Spleen (tissue), 11 donors: ENCODE measurements around the gene HMGCR. TPM values are rescaled to one million over a fixed set of nuclear protein-coding genes. Genes with fewer than 3 reads are reported as not detected.
"Not testable (repeated sequence)": the region's sequence is repeated elsewhere in the genome, so short reads cannot be mapped to it uniquely, and the experiment has no call there.

Source experiments
- DNase-seq: peaks from one replicate; pipeline ENCODE4 v3.0.0-alpha.2; 2020
- H3K27ac ChIP-seq, 8 donors: fragments of 200-600 bp; sonication (generic) in 7 of 8; 1 replicate in 4 of 8; 2 replicates in 4 of 8; pipeline versions ENCODE4 v1.5.0 to v1.8.0; 2016 to 2021; ENCODE audit warnings: inconsistent platforms in 4 of 8, mild to moderate bottlenecking in 4 of 8, moderate library complexity in 1 of 8
- H3K27me3 ChIP-seq, 7 donors: fragments of 200-600 bp; sonication (generic) in 6 of 7; replicated peaks in 1 of 7; 1 replicate in 4 of 7; 2 replicates in 3 of 7; pipeline versions ENCODE4 v1.5.0 to v1.8.0; 2016 to 2021; ENCODE audit warnings: inconsistent platforms in 3 of 7, mild to moderate bottlenecking in 1 of 7
- H3K36me3 ChIP-seq, 6 donors: fragments of 200-600 bp; sonication (generic) in 5 of 6; 1 replicate in 4 of 6; 2 replicates in 2 of 6; pipeline versions ENCODE4 v1.5.0 to v1.8.0; 2016 to 2021; ENCODE audit warnings: inconsistent platforms in 2 of 6
- H3K4me1 ChIP-seq, 6 donors: fragments of 200-600 bp; sonication (generic) in 5 of 6; 1 replicate in 3 of 6; 2 replicates in 3 of 6; pipeline versions ENCODE4 v1.5.0 to v1.8.0; 2016 to 2021; ENCODE audit warnings: inconsistent platforms in 3 of 6
- H3K4me3 ChIP-seq, 8 donors: fragments of 200-600 bp; sonication (generic) in 7 of 8; 1 replicate in 4 of 8; 2 replicates in 4 of 8; pipeline versions ENCODE4 v1.5.0 to v1.8.0; 2016 to 2021; ENCODE audit warnings: inconsistent platforms in 4 of 8, mild to moderate bottlenecking in 4 of 8, moderate library complexity in 2 of 8
- H3K9me3 ChIP-seq, 8 donors: fragments of 200-600 bp; sonication (generic) in 7 of 8; 1 replicate in 4 of 8; 2 replicates in 4 of 8; pipeline versions ENCODE4 v1.5.0 to v1.8.0; 2016 to 2021; ENCODE audit warnings: inconsistent platforms in 4 of 8
- CTCF ChIP-seq, 11 experiments: fragments of 200-600 bp in 7 of 11; fragments of 450-650 bp in 4 of 11; sonication (generic) in 4 of 11; IDR thresholded peaks in 8 of 11; conservative IDR thresholded peaks in 3 of 11; 1 replicate in 7 of 11; 2 replicates in 4 of 11; pipeline versions ENCODE4 v1.4.0 to v1.8.0; 2016 to 2021; ENCODE audit warnings: antibody characterized with exemption in 11 of 11, inconsistent platforms in 4 of 11, mild to moderate bottlenecking in 1 of 11
- POLR2A ChIP-seq, 3 donors: fragments of 450-650 bp; IDR thresholded peaks; one replicate each; pipeline ENCODE4 v1.5.1; 2017; ENCODE audit warnings: antibody characterized with exemption in 3 of 3, mild to moderate bottlenecking in 1 of 3
- POLR2AphosphoS5 ChIP-seq, 3 donors: sonication (generic); formaldehyde crosslinking; IDR thresholded peaks; one replicate each; pipeline ENCODE4 v1.5.1; 2017; ENCODE audit warnings: antibody characterized with exemption in 3 of 3
- WGBS, 5 donors: extraction: QIAGEN DNeasy Blood & Tissue Kit in 3 of 5; methylation state at CpG; one replicate each; pipeline versions ENCODE4 v1.1.5 to v1.1.7; 2013 to 2018; 5-methylcytosine and 5-hydroxymethylcytosine counted together
- intact Hi-C: fragments of 100-400 bp; cut with DNase I; formaldehyde crosslinking; loops from one replicate; pipeline ENCODE4 v1.15.0; 2023; ENCODE audit warnings: low total_unique reads
- polyA plus RNA-seq, 3 donors: library from polyadenylated mRNA; stranded (reverse); fragments of 200-250 nt; gene quantifications; one replicate each; pipeline ENCODE4 v1.2.1, GENCODE V29; 2013
- total RNA-seq, 7 donors: library from RNA; depleted of rRNA in 3 of 7; stranded (reverse); fragments of >200 nt in 3 of 7; fragmentation: NEBNext Ultra II Directional in 4 of 7; extraction: Animal tissue kit (Norgen Biotek cat#: 25700) in 4 of 7; gene quantifications; one replicate each; pipeline versions ENCODE4 v1.1.0 to v1.2.1, GENCODE V29; 2016 to 2021
- donor health status: healthy with polysubstance abuse.
- donor health status: DM: no; HTN: no; CAD: no; lungs with moderate emphysema.
- donor health status: DM: no; HTN: no; CAD: no.
- donor health status: Bipolar disorder and iron deficiency.
- donor health status: healthy.
- donor health status: DM: no; HTN: no; CAD: no.
- donor health status: DM: yes; HTN: yes; CAD: no.

Gene HMGCR
- total and polyA plus RNA-seq, 10 donors: 5.3 to 54.7 (median 35.7) TPM

GRCh38 chr5:75331095-75332090, 5.6 kb upstream of the HMGCR start:
- intact Hi-C loops: loop anchor here (10.0 kb wide), 1 partner anchor 87 kb away; no protein-coding TSS in a partner anchor
- DNase-seq: no peak
- 65 to 76% (median 73%) methylated on average over 4 of the region's 4 CpGs for WGBS, 5 donors
- Histone ChIP-seq H3K27me3 (no peaks in the 10 kb centered on the region), H3K4me3 (no peak overlapping the region), H3K9me3 (no peaks in the 10 kb centered on the region), H3K36me3 (no peaks in the 10 kb centered on the region), H3K27ac (no peak overlapping the region), H3K4me1 (peaks cover 4 to 10% (median 6%) of the 10 kb centered on the region in 6 donors)
- no peak for TF ChIP-seq CTCF (IDR thresholded peaks at IDR 0.05 in 8 of 11, conservative IDR thresholded peaks at IDR 0.05 in 3 of 11)
- no peak for TF ChIP-seq POLR2A (IDR thresholded peaks at IDR 0.05)
- no peak for TF ChIP-seq POLR2AphosphoS5 (IDR thresholded peaks at IDR 0.05)

GRCh38 chr5:75333759-75334158, 3.3 kb upstream of the HMGCR start:
- H3K27me3 ChIP-seq, H3K4me3 ChIP-seq, DNase-seq, H3K36me3 ChIP-seq, H3K27ac ChIP-seq, H3K9me3 ChIP-seq: not testable (repeated sequence)
- intact Hi-C loops: loop anchor here (10.0 kb wide), 1 partner anchor 89 kb away; no protein-coding TSS in a partner anchor
- peaks cover 12 to 23% (median 17%) of the 10 kb centered on the region in 6 donors for H3K4me1 ChIP-seq
- WGBS, 5 donors: 95 to 99% (median 98%) methylated on average over 17 to 22 of the region's 23 CpGs

- H3K27me3 ChIP-seq, DNase-seq, H3K9me3 ChIP-seq, H3K4me3 ChIP-seq, H3K36me3 ChIP-seq, H3K27ac ChIP-seq: not testable (repeated sequence)
- intact Hi-C loops: loop anchor here (10.0 kb wide), 1 partner anchor 90 kb away; no protein-coding TSS in a partner anchor
- 91 to 95% (median 92%) methylated on average over 8 to 10 of the region's 10 CpGs for WGBS, 5 donors
- peaks cover 13 to 27% (median 21%) of the 10 kb centered on the region in 6 donors for H3K4me1 ChIP-seq
These were observed 2.6 kb upstream of the HMGCR start for GRCh38 chr5:75334413-75334812.

- Histone ChIP-seq H3K4me1 (peaks cover 13 to 37% (median 26%) of the 10 kb centered on the region in 6 donors), H3K27me3 (no peaks in the 10 kb centered on the region), H3K36me3 (no peaks in the 10 kb centered on the region), H3K27ac (peak overlapping the region in 1 of 8 donors; percentile 97), H3K9me3 (no peaks in the 10 kb centered on the region), H3K4me3 (peak overlapping the region in 1 of 8 donors; percentile 97)
- 84 to 93% (median 89%) methylated on average over 2 of the region's 2 CpGs for WGBS, 5 donors
- no peak for DNase-seq
- no peak for TF ChIP-seq POLR2AphosphoS5 (IDR thresholded peaks at IDR 0.05)
- TF ChIP-seq CTCF (IDR thresholded peaks at IDR 0.05 in 8 of 11, conservative IDR thresholded peaks at IDR 0.05 in 3 of 11): no peak
- no peak for TF ChIP-seq POLR2A (IDR thresholded peaks at IDR 0.05)
- intact Hi-C loops: loop anchor here (10.0 kb wide), 1 partner anchor 91 kb away; no protein-coding TSS in a partner anchor
These were observed 1.5 kb upstream of the HMGCR start for GRCh38 chr5:75335486-75335885.
